Immature natural killer cell (primary cell): Measurements from ENCODE around the gene ANKMY1. TPM values are rescaled to one million over a fixed set of nuclear protein-coding genes. Genes with fewer than 3 reads are reported as not detected.

Source experiments
- DNase-seq, 3 donors: peaks; one replicate each; pipeline ENCODE4 v3.0.0; 2022; ENCODE audit warnings: mixed read lengths in 1 of 3
- H3K27ac Mint-ChIP-seq, 6 donors: one replicate each; pipeline ENCODE4 v1.8.0; 2020; ENCODE audit warnings: mixed read lengths in 6 of 6, mild to moderate bottlenecking in 5 of 6, inconsistent platforms in 4 of 6, moderate library complexity in 3 of 6
- H3K27me3 Mint-ChIP-seq, 3 donors: one replicate each; pipeline ENCODE4 v1.8.0; 2020 to 2021; ENCODE audit warnings: low read depth in 3 of 3, mild to moderate bottlenecking in 3 of 3, mixed read lengths in 3 of 3, moderate library complexity in 3 of 3, inconsistent platforms in 1 of 3
- H3K36me3 Mint-ChIP-seq, 3 donors: one replicate each; pipeline ENCODE4 v1.8.0; 2020; ENCODE audit warnings: mixed read lengths in 3 of 3, inconsistent platforms in 2 of 3, mild to moderate bottlenecking in 2 of 3
- H3K4me1 Mint-ChIP-seq, 2 donors: one replicate each; pipeline ENCODE4 v1.8.0; 2020; ENCODE audit warnings: inconsistent platforms in 2 of 2, mild to moderate bottlenecking in 2 of 2, mixed read lengths in 2 of 2, moderate library complexity in 1 of 2
- H3K4me3 Mint-ChIP-seq, 5 donors: one replicate each; pipeline ENCODE4 v1.8.0; 2020; ENCODE audit warnings: mild to moderate bottlenecking in 5 of 5, mixed read lengths in 5 of 5, inconsistent platforms in 3 of 5, moderate library complexity in 3 of 5
- H3K9me3 Mint-ChIP-seq, 6 donors: one replicate each; pipeline ENCODE4 v1.8.0; 2020; ENCODE audit warnings: mild to moderate bottlenecking in 6 of 6, mixed read lengths in 6 of 6, inconsistent platforms in 4 of 6, moderate library complexity in 3 of 6
- polyA plus RNA-seq, 3 donors: library from polyadenylated mRNA; unstranded; fragments of 300-500 nt; fragmentation: Illumina TruSeq; gene quantifications; one replicate each; pipeline ENCODE4 v1.2.3, GENCODE V29; 2021

The ANKMY1 gene
- polyA plus RNA-seq, 3 donors from 2014 or later: 5.6 to 12.4 (median 7.3) TPM

DNA sequence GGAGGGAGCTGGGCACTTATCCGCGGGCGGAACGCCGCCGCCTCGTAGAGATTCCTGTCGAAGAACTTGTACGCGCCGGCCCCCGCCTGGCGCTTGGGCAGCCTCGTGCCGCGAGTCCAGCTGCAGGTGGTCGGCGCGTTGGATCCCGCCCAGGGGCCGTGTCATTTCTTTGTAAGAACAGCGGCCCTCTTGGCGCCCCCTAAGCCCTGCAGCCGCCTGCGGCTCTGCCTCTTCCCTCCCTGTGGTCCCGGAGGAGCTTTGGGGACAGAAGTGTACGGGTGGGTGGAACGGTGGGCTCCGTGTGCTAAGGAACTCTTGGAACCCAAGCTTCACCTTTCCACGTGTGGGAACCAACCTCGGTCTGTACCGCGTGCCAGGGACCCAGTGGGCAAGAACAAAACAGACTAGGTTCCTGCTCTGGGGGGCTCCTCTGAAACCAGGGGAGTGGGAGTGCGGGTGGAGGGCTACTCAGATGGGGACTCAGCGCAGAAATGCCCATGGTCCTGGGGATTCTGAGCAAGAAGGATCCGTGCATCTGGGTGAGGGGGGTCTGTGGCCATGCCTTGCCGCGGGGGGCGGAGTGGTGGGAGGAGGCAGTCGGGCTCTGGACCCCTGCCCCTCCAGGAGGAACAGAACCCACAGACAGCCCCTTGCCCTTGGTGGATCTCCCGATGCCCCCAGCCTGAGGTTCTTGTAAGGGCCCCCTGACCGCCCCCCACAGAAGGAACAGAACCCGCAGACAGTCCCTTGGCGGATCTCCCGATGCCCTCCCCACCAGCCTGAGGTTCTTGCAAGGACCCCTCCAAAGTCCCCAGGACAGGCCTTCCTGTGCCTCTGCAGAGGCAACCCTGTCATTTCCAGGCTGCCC, 120.9 kb downstream of the ANKMY1 start:
- Mint-ChIP-seq H3K27me3 (peaks cover 2 to 12% (median 9%) of the 10 kb centered on the region in 3 donors), H3K27ac (no peak overlapping the region), H3K36me3 (no peaks in the 10 kb centered on the region), H3K9me3 (no peaks in the 10 kb centered on the region), H3K4me3 (peak overlapping the region; percentile 13 to 60 (median 36)), H3K4me1 (peaks cover 5 to 7% of the 10 kb centered on the region in 2 donors)
- no peak for DNase-seq

DNA sequence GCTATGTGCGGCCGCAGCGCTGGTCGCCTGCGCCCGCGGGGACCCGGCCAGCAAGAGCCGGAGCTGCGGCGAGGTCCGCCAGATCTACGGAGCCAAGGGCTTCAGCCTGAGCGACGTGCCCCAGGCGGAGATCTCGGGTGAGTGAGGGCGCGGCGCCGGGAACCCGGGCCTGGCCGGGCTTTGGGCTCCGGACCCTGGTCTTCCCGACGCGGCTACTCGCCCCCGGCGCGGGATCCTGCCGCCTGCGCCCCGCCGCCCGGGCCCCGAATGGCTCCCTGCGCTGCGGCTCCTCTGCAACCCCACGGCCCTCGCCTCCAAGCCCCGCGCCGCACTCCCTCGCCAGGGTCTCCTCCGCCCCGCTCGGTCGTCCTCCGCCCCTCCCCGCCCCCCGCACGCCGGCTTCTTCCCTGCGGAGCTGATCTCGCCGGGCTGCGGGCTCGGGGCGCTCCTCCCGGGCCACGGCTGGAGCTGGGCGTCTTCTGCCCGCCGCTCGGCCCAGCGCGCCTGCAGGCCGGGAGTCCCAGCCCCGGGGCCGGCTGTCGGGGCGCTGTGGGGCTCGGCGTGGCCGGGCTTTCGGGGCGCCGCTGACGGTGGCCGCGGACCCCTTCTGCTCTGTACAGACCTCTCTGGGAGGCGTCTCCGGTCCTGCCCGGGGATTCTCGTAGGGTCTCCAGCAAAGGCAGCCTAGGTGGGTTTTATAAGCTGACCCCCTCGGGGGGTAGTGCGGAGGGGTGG, 121.7 kb downstream of the ANKMY1 start:
- Mint-ChIP-seq H3K36me3 (no peaks in the 10 kb centered on the region), H3K9me3 (no peaks in the 10 kb centered on the region), H3K4me3 (peak overlapping the region in 3 of 5 donors; percentile 24 to 60 (median 47)), H3K27ac (no peak overlapping the region), H3K4me1 (peaks cover 5 to 7% of the 10 kb centered on the region in 2 donors), H3K27me3 (peaks cover 2 to 12% (median 9%) of the 10 kb centered on the region in 3 donors)
- no peak for DNase-seq

DNA sequence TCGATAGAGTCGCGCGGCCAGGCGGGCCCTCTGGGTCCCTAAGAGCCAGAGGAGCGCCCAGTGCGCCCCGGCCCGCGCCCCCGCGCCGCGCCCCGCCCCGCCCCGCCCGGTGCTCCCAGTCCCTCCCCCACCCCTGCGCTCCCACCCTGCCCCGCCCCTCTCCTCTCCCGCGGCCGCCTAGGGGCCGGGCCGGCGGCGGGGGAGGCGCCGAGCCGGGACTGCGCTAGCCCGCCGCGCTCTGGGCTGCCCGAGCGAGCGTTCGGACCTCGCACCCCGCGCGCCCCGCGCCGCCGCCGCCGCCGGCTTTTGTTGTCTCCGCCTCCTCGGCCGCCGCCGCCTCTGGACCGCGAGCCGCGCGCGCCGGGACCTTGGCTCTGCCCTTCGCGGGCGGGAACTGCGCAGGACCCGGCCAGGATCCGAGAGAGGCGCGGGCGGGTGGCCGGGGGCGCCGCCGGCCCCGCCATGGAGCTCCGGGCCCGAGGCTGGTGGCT, 122.3 kb downstream of the ANKMY1 start, which contains the start of gene GPC1:
GPC1 (plus strand) TSS at position 207 of the 491 bp plus-strand sequence; CDS start at position 463, 256 bp downstream.
- no peak for DNase-seq
- Mint-ChIP-seq H3K9me3 (no peaks in the 10 kb centered on the region), H3K27me3 (peaks cover 2 to 12% (median 9%) of the 10 kb centered on the region in 3 donors), H3K4me1 (peaks cover 5 to 7% of the 10 kb centered on the region in 2 donors), H3K4me3 (peak within 1 kb of the TSS; percentile 78 to 86 (median 78)), H3K27ac (peak within 1 kb of the TSS in 2 of 6 donors; percentile 22 to 31), H3K36me3 (no peaks in the 10 kb centered on the region)

DNA sequence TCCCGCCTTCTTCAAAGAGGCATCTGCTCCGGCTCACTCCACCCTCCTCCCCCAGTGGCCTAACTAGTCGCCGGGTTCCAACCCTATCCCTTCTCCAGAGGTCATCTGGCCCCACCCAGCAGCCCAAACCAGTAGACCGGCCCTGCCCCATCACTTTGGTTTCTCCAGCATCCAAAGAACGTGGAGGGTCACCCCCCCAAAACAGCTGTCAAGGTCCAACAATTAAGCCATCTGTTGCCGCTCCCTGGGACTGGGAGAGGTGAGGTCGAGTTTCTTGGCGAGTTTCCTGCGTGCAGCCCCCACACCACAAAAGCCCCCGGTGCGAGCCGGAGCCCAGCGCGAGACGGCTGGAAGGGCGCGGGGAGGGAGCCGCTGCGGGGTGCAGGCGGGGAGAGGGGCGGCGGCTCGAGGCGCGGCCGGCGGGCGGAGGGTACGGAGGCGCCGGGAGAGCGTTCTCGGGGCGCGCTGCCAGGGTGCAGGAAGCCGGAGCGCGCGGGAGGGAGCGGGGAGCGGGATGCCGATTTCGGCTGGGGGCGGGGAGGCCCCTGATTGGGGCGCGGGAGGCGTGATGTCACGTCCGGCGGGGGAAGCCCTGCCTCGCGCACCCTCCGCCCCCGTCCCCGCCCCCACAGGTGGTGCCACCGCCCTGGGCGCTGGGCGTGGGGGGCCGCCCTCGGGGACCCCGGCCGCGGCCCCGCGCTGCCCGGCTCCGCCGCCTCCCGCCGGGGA, 122.9 kb downstream of the ANKMY1 start:
- Mint-ChIP-seq H3K27me3 (peaks cover 2 to 12% (median 9%) of the 10 kb centered on the region in 3 donors), H3K4me1 (peaks cover 5 to 7% of the 10 kb centered on the region in 2 donors), H3K27ac (peak overlapping the region in 2 of 6 donors; percentile 22 to 31), H3K9me3 (no peaks in the 10 kb centered on the region), H3K4me3 (peak overlapping the region; percentile 78 to 86 (median 78)), H3K36me3 (no peaks in the 10 kb centered on the region)
- peak; percentile 48 to 61 (median 60) for DNase-seq

DNA sequence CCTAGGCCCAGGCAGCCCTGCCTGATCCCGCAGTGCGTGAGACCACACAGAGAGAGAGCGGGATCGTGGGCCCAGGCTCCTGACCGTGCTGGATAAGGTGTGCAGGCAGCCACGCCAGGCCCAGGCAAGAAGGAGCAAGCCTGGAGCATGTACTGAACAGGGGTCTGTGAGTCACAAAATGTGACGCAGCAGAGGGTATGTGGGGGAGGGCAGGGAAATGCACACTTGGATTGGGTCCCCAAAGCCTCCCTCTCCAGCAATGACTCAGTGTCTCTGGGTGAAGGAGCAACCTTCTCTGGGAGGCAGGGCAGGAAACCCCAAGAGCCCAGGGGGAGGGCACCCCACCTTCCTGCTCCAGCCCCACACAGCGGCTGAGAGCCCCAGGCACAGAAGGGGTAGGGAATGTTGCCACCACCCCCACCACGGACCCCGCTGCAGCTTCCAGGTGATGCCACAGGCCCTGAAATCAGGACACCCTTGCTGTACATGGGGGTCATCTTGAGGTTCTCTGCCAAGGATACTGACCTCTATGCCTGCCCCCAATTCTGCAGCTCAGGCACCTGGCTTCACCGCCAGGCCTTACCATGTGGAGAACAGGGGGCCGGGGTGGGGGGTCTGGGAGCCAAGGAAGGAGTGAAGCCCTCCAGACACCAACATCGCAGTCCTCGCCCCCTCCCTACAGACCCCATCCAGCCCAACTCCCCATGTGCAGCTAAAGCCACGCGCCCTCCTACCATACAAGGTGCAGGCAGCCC, 123.6 kb downstream of the ANKMY1 start:
- Mint-ChIP-seq H3K27me3 (peaks cover 2 to 12% (median 9%) of the 10 kb centered on the region in 3 donors), H3K4me1 (peaks cover 5 to 7% of the 10 kb centered on the region in 2 donors), H3K27ac (peak overlapping the region in 1 of 6 donors; percentile 22), H3K36me3 (no peaks in the 10 kb centered on the region), H3K9me3 (no peaks in the 10 kb centered on the region), H3K4me3 (peak overlapping the region; percentile 78 to 86 (median 78))
- DNase-seq: no peak

DNA sequence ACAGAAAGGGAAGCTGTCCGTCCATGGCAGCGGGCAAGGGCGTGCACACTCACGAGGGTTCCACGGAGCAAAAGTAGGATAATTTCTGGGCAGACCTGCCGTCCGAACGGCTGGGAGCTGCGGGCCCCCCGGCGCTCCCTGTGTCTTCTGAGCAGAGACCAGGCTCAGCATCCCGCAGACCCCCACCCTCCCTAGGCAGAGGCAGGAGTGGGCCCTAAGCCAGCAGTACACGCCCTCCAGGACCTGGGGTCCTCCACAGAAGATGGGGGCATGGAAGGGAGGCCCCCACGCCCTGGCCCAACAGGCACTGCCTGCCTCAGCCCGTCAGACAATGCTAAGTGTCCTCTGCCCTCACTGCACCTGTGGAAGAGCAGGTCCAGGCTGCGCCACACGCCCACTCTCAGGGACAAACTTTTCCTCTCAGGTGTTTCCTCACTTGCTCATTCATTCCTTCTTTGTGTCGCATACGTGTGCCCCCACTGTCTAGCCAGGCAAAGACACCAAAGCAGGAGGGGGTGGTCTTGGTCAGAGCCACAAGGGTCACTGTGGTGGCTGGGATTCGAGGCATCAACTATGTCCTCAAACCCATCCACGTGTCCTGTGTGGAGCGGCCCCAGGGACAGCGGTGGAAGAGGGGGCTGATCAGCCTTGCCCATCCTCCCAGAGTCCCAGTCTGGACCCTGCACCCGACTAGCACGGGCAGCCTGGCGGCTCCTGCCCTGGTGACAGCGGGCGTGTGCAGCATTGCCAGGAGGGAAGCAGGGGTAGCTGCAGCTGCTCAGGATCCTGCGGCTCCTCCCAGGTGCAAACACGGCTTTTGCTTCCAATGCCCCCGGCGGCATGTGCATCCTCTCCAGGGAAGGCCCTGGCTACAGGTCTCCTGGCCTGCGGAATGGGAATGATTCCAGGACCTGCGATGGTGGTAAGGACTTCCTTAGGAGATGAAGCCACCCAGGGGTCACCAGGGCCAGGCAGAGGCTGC, 124.7 kb downstream of the ANKMY1 start:
- no peaks in the 10 kb centered on the region for H3K9me3 Mint-ChIP-seq
- peaks cover 0 to 12% (median 9%) of the 10 kb centered on the region in 3 donors for H3K27me3 Mint-ChIP-seq
- peak overlapping the region in 3 of 5 donors; percentile 54 to 86 (median 55) for H3K4me3 Mint-ChIP-seq
- no peak overlapping the region for H3K27ac Mint-ChIP-seq
- no peak for DNase-seq
- no peaks in the 10 kb centered on the region for H3K36me3 Mint-ChIP-seq
- H3K4me1 Mint-ChIP-seq: peaks cover 5 to 7% of the 10 kb centered on the region in 2 donors

DNA sequence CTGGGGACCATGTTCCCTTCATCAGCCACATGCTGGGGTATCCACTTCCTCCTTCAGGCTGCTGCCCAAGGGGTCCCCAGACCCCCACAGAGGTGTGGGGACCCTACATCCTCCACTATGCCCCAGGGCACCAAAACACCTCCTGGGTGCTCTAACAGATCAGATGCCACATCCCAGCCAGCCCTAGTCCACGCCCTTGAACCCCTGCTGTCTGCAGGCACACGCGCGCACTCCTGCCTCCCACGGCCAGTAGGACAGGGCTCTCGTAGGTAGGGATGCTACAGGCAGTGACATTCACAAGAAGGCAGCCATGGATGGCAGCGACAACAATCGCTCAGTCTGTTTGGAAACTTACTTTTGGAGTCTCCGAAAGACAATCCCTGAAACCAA, 125.4 kb downstream of the ANKMY1 start:
- peaks cover 0 to 9% (median 8%) of the 10 kb centered on the region in 3 donors for H3K27me3 Mint-ChIP-seq
- DNase-seq: no peak
- H3K9me3 Mint-ChIP-seq: no peaks in the 10 kb centered on the region
- no peak overlapping the region for H3K27ac Mint-ChIP-seq
- H3K4me3 Mint-ChIP-seq: no peak overlapping the region
- H3K36me3 Mint-ChIP-seq: no peaks in the 10 kb centered on the region
- peaks cover 5 to 7% of the 10 kb centered on the region in 2 donors for H3K4me1 Mint-ChIP-seq

DNA sequence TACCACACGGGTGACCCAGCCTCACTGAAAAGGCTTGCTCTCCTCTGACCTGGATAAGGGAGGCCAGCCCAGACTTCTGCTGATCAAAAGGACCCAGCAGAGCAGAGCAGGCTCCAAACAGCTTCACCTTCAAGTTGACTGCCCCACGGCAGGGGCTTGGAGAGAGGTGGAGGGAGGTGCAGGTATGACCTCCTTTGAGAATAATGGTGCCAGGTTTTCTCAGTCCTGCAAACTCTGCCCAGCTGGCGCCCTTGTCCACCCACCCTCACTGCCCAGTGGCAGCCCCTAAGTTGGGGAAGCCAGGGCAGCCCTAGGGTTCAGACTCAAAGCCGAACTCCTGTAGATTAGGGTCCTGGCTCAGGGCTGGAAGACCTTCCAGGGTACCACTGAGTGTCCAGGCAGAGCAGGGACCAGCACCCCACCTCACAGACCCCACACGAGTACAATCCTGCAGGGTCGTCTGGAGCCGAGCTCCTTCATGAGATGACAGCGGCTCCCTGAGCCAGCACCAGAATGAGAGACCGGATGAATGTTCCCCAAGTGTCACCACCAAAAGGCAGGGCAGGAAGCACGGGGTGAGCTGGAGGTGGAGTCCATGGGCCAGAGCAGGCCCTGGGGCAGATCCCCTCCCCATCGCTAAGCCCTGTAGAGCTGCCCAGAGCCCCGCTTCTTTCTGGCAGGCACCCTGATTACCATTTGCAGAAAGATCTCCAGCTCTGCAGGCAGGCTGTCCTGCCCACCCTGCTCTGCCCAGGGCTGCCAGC, 125.9 kb downstream of the ANKMY1 start:
- Mint-ChIP-seq H3K36me3 (no peaks in the 10 kb centered on the region), H3K27ac (no peak overlapping the region), H3K27me3 (peaks cover 0 to 6% (median 5%) of the 10 kb centered on the region in 3 donors), H3K4me1 (peaks cover 5% of the 10 kb centered on the region in 2 donors), H3K9me3 (no peaks in the 10 kb centered on the region), H3K4me3 (peak overlapping the region in 2 of 5 donors; percentile 14 to 33)
- no peak for DNase-seq

DNA sequence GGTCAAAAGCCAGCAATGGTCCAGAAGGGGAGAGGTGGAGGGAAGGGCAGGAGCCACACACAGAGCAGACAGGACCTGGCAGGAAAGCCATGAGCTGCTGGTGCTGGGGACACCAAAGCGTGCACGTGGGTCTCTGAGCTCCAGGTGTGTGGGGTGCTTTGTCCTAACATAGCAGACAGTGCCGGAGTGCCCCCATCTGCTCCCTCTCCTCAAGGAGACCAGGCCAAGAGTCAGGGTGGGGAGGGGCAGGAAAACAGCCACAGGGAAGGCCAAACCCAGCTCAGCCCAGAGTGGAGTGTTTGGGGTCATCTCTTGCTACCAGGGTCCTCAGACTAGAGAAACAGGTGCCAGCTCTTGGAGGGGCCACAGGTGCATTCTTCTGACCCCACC, 126.5 kb downstream of the ANKMY1 start:
- peaks cover 4 to 5% of the 10 kb centered on the region in 2 donors for H3K4me1 Mint-ChIP-seq
- H3K27me3 Mint-ChIP-seq: peaks cover 0 to 7% (median 6%) of the 10 kb centered on the region in 3 donors
- H3K36me3 Mint-ChIP-seq: no peaks in the 10 kb centered on the region
- no peaks in the 10 kb centered on the region for H3K9me3 Mint-ChIP-seq
- H3K27ac Mint-ChIP-seq: no peak overlapping the region
- H3K4me3 Mint-ChIP-seq: no peak overlapping the region
- DNase-seq: no peak

DNA sequence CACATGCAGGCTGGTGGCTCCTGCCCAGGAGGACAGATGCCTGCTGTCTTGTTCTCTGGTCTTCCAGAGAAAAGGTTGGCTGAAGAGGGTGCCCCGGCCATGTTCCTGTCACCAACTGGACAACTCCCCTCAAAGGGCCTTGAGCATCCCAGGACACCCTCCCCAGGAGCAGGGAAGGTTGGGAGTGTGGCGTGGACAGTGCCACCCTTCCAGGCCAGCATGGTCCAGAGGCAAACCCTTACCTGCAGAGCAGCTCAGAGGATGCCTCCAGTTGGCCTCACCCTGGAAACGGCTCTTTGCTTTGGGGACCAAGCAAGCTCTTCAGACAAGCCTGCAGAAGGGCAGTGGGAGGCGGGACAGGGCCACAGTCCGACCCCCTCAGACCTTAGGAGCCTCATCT, 127.2 kb downstream of the ANKMY1 start:
- Mint-ChIP-seq H3K9me3 (no peaks in the 10 kb centered on the region), H3K27ac (no peak overlapping the region), H3K4me3 (no peak overlapping the region), H3K4me1 (peaks cover 4 to 5% of the 10 kb centered on the region in 2 donors), H3K27me3 (peaks cover 0 to 7% (median 6%) of the 10 kb centered on the region in 3 donors), H3K36me3 (no peaks in the 10 kb centered on the region)
- no peak for DNase-seq

DNA sequence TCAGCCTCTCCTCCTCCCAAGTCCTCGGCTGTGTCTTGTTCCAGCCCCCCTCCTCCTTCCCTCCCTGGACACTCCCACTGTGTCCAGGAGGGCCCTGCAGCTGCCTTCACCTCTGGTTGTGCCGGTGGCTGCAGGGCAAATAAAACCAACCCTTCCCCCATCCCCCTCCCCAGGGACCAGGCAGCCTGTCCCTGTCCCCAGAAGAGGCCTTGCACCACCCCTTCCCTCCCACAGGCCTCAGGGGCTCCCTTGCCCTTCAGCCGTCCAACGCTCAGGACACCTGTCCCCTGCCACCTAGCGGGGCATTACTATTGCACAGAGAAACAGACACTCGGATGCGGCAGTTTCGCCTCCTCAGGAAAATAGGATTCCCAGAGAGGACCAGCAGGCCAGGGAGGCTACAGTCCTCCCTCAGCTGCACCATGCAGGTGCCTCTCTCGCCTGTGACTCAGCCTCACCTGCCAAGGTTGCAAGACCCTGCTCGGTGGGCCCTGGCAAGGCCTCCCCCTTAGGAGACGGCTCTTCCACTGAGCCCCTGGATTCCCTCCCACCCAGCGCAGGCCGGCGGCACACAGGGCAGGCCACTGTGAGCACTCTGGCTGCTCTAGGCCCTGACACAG, 127.8 kb downstream of the ANKMY1 start:
- DNase-seq: no peak
- Mint-ChIP-seq H3K4me3 (no peak overlapping the region), H3K9me3 (no peaks in the 10 kb centered on the region)

More for the DNA sequence above, 127.8 kb downstream of the ANKMY1 start:
- H3K4me1 Mint-ChIP-seq: peaks cover 4 to 5% of the 10 kb centered on the region in 2 donors
- H3K36me3 Mint-ChIP-seq: no peaks in the 10 kb centered on the region
- peaks cover 0 to 7% (median 6%) of the 10 kb centered on the region in 3 donors for H3K27me3 Mint-ChIP-seq
- no peak overlapping the region for H3K27ac Mint-ChIP-seq
